HG02623 (cell line): ENCODE data around the gene TOX3.
A peak's percentile ranks its signal among the peaks of the same experiment; 100 is the strongest.

ENCODE experiments used
- ATAC-seq: cut with Tn5 transposase; IDR thresholded peaks from one replicate; pipeline ENCODE4 v1.9.1; 2021; ENCODE audit warnings: moderate library complexity; ENCODE audit not compliant: unreplicated experiment

The TOX3 gene

DNA sequence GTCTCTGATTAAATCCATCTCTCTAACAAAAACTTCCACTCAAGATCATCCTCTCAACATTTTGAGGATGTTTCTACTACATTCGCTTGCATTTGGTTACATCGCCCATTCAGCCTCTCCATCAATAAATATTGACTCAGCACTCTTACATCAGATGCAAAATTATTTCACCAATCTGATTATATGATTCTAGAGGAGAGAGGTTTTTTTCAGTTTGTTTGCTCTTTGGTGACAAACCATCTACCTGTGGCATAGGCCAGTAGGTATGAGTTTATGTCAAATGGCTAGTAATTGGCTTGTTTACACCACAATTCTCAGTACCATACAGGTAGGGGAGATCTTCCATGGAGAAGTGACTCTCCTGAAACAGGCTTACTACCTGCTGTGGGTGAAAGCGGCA lies 52.3 kb downstream of the TOX3 start:
- ATAC-seq, result no peak

DNA sequence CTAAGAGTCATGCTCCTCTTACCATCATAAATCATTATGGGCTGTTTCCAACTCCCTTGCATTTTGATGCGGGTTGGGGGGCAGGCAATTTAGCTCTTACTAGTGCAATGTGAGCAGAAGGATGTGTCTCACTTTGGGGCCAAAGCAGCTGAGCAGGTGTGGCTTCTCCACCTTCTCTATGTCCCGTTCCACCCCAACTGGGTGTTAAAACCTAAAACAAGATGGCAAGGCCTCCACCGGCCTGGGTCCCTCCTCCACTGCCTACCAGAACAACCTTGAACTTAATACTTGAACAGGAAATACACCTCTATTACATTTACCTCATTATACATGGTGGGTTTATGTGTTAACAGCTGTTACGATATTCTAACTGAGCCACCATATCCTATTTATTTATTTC lies 52.8 kb downstream of the TOX3 start:
- ATAC-seq, result no peak

DNA sequence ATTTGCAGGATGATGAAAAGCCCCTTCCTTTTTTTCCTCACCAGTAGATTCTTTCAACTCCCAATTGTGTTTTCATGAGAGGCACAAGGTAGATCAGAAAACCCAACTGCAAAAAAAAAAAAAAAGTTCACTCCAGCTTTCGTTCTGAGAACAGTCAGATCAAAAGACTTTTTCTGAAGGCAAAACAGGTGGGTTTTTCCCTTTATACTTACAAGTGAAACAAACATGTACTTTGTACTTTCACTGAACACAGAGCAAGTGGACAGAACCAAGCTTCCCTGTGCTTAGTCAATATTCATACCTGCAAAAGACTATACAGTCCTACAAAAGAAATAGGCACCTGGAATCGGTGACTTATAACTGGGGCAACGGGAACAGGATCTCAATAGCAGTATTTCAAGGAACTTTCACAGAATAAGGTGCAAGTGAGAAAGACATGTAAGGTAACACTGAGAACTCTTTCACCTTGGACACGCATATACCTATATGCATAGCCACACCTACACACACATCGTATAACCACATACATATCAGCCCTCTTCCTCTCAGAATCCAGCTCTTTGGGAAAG lies 54.1 kb downstream of the TOX3 start:
- peak; percentile 57 for ATAC-seq

DNA sequence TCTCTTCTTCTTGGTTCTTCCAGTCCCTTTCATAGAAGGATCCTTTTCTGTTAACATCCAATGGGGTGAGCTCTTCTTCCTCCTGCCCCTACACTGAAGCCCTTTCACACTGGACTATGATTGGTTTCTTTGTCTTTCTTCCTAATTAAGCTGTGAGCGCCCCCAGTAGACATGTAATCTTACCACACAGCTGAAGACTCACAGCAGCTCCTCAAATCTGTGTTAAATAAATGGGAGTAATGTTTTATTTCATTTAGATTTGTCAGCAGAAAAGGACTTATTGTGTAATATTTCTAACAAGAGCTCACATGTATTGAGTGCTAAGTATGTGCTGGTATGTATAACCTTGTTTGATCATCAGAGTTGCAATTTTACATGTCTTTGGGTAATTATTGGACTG lies 55.7 kb downstream of the TOX3 start:
- no peak for ATAC-seq

DNA sequence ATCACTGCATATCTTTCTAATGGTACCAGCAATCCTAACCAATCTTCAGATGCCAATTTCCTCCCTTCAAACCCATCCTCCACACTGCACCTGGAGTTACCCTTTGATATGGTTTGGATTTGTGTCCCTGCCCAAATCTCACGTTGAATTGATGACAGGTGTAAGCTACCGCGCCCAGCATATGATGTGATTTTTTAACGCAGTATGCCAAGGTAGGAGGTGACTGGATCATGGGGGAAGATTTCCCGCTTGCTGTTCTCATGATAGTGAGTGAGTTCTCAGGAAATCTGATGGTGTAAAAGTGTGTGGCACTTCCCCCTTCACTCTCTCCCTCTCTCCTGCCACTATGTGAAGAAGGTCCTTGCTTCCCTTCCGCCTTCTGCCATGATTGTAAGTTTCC lies 57.0 kb downstream of the TOX3 start:
- ATAC-seq, result no peak

DNA sequence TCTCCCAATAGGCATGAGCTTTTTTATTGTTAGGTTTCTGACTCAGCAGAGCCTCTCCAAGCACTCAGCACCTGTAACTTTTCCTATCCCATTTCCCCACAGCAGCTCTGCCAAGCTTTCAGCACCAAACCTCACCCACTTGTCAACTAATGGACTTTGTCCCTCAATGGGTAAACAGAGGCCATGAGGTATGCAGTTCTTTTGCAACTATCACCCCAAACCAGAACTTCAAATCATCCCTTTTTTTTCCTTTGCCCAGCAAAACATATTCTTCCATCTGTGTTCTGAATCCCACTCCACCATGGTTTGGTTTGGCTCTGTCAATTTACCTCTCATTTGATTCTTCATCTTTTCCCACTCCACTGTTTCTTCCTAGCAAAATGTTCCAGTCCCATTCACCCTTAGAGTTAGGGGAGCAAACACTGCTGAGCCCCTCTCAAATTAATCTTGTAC lies 58.1 kb downstream of the TOX3 start:
- no peak for ATAC-seq

DNA sequence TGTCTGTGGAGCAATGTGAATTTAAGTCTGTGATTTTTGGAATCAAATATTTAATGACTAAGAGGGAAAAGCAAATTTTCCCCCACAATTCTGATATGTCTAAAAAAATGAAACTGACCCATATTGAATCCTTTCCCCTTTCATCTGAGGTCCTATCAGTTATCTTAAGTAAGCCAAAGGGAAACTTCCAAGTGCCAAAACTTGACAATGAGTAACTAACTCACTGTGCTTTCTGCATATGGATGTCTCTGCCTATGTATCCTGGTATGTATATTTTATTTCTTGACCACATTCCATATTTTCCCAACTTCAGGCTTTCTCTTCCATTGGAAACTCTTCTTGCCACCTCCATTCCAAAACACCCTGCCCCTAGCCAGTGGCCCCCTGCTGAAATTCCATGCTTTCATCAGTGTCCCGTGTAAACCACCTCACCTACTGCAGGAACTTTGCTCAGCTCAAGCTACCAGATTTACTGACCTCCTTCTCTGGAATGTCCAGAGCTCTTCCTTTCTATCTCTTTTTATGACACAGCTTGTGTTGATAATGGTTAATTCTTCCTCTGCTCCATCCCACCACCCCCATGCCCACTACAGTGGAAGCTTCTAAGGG lies 59.0 kb downstream of the TOX3 start:
- no peak for ATAC-seq

DNA sequence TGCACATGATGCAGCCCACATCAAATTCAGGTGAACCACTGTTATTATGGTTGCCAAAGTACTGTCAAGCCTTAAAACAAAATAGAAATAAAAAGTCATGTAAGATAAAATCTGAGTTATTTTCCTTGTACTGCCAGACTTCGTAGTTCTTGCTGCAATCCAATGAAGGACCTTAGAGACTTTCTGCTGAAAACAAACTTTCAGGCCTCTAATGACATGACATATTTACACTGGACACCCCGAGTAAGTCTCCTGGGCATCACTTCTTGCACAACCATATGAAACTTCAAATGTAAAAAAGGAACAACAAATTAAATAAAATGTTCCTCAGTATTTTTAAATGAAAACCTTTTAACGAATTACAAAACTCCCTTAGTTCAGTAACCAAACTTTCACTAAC lies 66.7 kb downstream of the TOX3 start:
- no peak for ATAC-seq

DNA sequence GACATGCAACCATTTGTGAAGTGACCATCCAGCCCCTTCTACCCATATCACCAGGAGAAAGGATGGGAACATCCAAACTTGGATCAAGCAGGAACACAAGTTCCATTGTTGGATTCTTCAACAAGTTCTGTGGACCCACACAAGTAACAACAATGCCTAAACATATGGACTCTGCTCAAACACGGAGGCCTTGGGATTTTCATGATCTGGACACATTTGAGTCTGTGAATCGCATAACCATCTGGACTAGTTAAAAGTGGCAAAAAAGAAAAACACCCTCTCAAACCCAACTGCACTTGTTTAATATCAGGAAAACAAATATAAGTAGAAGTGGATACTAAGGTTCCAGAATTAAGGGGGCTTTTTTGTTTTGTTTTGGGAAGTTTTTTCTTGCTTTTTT lies 70.8 kb downstream of the TOX3 start:
- ATAC-seq, result no peak

DNA sequence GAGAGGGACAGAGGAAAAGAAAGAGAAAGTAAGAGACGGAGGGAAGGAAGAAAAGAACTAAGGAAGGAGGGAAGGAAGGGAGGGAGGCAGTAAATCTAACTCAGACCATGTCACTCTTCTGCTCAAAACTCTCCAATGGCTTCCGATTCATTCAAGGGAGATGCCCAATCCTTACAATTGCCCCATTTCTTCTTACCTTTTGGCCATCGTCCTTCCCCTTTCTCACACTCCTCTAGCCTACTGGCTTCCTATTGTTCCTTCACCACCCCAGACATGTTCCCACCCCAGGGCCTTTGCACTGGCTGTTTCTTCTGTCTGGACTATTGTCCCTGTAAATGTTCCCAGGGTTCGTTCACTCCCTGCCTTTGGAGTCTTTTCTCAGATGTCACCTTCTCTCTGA lies 72.3 kb downstream of the TOX3 start:
- no peak for ATAC-seq

DNA sequence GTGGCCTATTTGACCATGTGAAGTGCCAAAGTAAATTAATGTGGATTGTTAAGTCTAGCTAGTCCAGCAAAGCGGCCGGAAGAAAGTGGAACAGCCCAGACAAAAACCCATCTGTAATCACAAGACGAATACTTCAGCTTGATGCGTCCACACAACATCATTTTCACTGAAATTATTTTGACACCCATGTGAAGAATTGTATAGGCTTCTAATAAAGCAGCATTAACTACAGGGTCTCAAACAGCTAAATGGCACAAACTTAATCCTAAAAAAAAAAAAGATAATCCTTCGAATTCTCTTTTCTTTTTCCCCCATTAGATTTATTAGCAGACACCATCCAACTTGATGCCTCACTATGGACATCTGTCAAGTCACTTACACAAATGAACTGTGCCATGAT lies 73.8 kb downstream of the TOX3 start:
- no peak for ATAC-seq

DNA sequence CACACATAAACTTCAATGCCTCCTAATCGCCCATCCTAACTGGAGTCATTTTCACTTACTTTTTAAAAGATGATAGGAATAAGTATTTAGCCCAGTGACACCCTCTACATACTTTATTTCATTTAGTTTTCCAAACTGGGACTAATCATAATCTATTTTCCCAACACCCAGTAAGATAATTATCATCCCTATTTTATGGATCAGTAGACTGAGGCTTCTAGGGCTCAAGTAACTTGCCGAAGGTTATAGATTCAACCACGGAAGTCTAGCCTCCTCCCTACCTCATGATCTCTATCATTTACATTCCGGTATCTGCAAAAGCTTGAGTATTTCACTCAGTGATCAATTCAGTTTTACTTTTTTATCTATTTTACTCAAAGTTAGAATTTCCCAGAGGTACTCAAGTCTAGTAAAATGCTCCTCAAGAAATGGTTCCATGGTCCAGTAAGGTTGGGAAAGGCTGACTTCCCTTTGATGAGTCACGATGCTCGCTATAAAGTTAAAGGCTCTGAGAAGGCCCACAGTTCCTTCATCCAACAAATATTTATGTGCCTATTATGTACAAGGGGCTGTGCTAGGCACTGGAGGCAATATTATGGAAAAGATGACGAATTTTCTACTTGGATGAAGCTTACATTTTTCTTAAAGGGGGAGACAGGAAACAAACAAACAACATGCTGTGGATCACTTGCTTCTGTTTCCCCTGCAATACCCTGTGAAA lies 75.1 kb downstream of the TOX3 start:
- no peak for ATAC-seq

DNA sequence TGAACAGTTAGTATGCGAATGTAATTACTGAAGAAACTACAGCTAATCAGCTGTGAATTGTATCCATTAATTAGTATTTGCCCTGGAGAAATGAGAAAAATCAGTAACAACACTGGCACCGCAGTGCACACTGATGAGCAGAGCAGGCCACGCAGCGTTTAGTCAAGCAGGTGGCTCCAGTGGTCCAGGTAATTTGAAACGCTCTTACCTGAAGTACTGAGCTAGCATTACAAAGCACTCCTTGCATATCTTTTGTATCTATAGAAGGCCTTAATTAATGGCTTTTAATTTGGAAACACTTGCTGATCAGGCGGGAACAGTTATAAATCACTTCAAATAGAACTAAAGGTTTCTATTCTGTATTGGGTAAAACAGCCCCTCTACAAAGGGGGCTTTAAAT lies 76.4 kb downstream of the TOX3 start:
- no peak for ATAC-seq

DNA sequence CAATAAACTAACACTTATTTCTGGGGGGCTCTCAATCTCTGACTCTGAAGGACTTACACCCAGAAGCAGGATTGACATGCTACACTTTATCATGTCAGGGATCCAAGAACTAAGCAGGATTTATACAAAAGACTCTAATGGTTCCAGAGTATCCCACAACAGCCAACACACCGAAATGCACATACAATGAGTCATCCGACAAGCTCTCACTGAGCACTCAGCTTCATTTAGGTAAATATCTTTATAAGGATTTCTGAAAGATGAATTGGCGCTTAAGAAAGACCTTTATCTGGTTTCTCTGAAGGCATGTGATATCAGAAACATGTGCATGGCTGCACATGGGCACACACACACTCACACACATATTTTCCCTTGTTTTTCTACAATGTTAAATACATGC lies 77.2 kb downstream of the TOX3 start:
- no peak for ATAC-seq

DNA sequence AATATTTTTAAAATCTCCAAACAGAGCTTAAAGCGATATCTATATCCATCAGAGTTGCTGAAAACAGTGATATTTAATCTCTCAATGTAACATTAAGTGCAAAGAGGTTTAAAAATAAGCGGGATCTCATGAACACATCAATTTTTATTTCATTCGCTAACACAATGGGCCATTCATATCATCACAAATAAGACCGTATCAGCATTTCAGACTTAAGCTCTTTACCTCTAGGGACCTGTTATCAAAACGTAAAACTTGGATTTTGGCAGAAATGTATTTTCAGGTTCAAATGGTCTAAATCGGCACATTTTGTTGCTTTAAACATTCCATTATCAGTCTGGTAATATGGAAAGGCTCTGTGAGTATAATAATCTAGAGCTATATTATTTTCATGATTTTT lies 77.9 kb downstream of the TOX3 start:
- no peak for ATAC-seq

DNA sequence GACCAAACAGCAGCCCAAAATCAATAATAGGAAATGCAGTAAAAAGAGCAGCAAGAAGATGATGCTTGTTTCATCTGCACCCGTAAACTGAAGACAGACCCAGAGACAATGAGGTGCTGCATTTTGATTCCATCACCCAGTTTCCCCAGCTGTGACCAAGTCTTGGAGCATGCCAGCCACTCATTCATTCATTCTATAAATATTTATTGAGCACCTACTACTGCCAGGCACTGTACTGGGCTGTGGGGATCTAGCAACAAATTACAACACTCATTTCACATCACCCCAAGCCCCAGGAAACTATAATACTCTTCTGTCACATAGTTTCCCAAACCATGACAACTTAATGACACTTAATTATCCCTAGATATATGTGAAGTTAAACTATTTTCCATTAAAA lies 79.2 kb downstream of the TOX3 start:
- no peak for ATAC-seq

DNA sequence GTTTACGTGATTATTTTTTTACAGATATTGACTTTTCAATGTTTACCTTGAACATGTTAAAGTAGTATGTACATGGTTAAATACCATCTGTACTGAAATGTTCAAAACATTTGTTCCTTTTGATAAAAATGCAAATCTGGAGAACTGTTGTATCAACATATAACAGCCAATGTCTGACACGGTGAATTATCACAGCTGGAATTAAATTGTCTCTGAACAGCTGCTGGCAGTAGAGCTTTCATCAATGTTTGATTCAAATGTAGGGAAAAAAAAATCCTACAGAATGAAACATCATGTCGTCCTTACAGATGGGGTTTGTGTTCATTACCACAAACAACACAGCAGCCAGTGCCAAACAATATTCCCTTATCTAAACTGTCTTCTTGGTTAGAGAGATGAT lies 79.9 kb downstream of the TOX3 start:
- ATAC-seq, result no peak

DNA sequence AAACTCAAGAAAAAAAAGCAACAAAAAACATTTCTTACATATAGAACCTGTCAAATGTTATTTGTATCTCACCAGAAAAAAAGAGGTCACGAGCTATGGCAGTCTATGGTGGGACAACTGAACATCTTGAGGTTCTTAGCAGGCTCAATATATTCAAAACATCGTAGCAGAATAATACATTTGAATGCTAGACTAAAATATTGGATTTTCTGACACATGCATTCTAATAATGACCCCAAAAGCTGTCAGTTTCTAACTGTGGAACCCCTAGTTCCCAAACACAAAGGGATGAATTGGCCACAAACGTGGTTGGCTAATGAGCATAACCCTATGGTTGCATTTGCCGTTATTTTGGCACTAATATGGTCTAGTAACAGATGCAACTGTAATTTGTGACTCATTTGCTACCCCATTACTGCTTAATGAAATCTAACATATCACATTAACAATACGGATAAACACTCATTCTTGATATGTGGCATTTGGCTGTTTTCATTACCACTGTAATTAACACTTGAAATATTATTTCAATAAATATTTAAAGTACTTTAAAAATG lies 81.2 kb downstream of the TOX3 start:
- no peak for ATAC-seq

DNA sequence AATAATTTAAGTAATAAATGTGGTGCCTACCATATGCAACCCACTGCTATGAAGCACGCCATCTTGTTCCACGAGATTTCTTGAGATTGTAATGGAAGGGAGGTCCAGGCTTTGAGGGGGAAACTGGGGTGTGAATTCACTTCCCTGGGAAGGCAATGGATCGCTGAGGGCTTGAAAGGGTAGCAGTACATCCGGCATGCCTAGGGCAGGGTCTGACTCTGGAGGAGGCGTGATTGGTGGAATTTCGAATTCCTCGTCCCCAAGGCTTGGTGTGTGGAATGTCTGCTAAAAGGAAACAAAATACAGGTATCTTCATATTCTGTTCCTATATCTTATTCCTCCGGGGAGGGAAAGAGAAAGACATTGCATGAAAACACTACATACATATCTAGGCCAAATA lies 83.0 kb downstream of the TOX3 start:
- ATAC-seq, result no peak

DNA sequence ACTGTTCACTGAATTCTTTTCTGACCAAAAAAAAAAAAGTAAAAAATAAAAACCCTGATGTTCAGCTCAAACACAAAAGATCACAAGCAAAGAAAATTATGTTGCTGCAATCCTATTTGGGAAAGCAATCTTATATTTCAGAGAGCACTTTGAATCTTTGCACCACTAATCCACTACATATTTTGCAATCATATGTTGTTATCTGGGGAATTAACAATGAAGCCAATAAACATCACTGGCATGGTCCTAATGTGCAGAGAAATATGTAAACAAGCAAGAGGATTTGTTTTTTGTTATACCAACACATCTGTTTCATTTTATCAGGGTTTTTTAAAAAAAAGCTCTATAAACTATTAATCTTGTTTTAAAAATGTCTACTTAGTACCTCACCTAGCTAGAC lies 84.1 kb downstream of the TOX3 start:
- ATAC-seq, result no peak

DNA sequence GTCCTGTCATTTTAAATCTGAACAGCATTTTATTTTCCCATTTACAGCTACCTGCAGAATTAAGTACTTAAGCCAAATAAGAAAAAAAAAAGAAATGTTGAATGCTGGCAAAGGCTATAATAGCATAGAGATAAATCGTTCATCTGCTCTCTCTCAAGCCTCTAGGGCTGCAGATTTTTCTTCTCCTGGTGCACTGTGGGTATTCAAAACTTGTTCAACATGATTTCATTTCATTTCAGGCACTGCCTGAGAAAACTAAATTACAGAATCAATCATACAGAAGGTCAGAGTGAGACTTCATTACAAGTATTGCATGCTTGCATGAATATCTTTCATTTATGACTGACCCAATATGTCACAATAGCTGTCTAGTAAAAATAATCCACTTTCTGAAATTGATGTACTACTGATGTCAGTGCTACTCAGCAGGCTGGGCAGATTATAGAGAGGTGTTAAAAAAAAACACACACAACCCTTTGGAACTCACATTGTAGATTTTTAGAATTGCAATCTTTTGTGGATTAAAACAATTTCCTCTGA lies 86.2 kb downstream of the TOX3 start:
- no peak for ATAC-seq

DNA sequence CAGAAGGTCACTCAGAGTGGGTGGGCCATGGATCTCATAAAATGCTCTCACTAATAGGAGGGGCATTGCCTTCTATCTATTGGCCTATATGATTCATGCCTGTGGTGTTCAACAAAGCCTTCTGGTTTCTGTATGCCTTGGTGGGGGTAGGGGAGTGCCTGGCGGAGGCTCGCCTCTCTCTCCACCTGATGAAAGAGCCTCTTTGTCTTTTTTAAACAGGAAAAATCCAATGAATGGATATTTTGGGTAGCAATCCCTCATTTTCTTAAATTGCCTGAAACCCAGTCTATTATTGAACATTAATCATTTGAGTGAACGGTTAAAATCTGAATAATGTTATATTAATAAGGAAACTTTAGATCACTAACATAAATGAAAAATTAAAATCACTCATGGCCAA lies 90.6 kb downstream of the TOX3 start:
- ATAC-seq, result no peak
